ENCODE data around the gene NFX1.

- TF ChIP-seq CTCF (IDR thresholded peaks at IDR 0.05) (no peak), POLR2A (IDR thresholded peaks at IDR 0.05) (no peak)
Measured at GRCh38 chr9:33291031-33291397, 698 bp downstream of the NFX1 start.

Measured in upper lobe of left lung (tissue), 4 donors.